Testis (tissue), 3 donors: ENCODE results near the gene PROSER3. TPM values are rescaled to one million over a fixed set of nuclear protein-coding genes. Genes with fewer than 3 reads are reported as not detected.

ENCODE experiments used
- DNase-seq: peaks from one replicate; pipeline ENCODE4 v3.0.0-alpha.2; 2019
- H3K27ac ChIP-seq, 2 donors: fragments of 200-600 bp; sonication (generic); one replicate each; pipeline ENCODE4 v1.5.1; 2019
- H3K27me3 ChIP-seq: fragments of 200-600 bp; sonication (generic); one replicate; pipeline ENCODE4 v1.5.1; 2019
- H3K36me3 ChIP-seq: fragments of 200-600 bp; sonication (generic); one replicate; pipeline ENCODE4 v1.5.1; 2017; ENCODE audit warnings: low read depth; ENCODE audit errors: missing control alignments
- H3K4me1 ChIP-seq: fragments of 200-600 bp; sonication (generic); one replicate; pipeline ENCODE4 v1.5.1; 2019
- H3K4me3 ChIP-seq, 2 donors: fragments of 200-600 bp; sonication (generic); one replicate each; pipeline ENCODE4 v1.5.1; 2017 to 2019
- H3K9me3 ChIP-seq: fragments of 200-600 bp; sonication (generic); one replicate; pipeline ENCODE4 v1.5.1; 2017
- POLR2A ChIP-seq: fragments of 450-650 bp; IDR thresholded peaks from one replicate; pipeline ENCODE4 v1.6.1; 2017; ENCODE audit warnings: antibody characterized with exemption, mild to moderate bottlenecking, moderate library complexity
- WGBS, 2 donors: methylation state at CpG; one replicate each; pipeline ENCODE4 v1.1.5; 2018; 5-methylcytosine and 5-hydroxymethylcytosine counted together
- intact Hi-C: fragments of 100-400 bp; cut with DNase I; formaldehyde crosslinking; loops from one replicate; pipeline ENCODE4 v1.15.1; 2023; ENCODE audit warnings: low total_unique reads
- polyA plus RNA-seq: library from polyadenylated mRNA; stranded (reverse); fragments of 350-450 nt; fragmentation: Illumina TruSeq; extraction: RNeasy Lipid Tissue Mini Kit (QIAGEN cat#74804); gene quantifications from one replicate; pipeline ENCODE4 v1.2.3, GENCODE V29; 2014; ENCODE audit warnings: low read depth, low replicate concordance; ENCODE audit not compliant: insufficient read depth
- total RNA-seq, 2 donors: library from RNA; depleted of rRNA; stranded (reverse); fragments of >200 nt; gene quantifications; one replicate each; pipeline ENCODE4 v1.2.3, GENCODE V29; 2016
- TF ChIP-seq, protein P1 (sequence below), 3 experiments: fragments of 450-650 bp in 2 of 3; fragments of 200-600 bp in 1 of 3; sonication (generic) in 1 of 3; IDR thresholded peaks; one replicate each; pipeline ENCODE4 v1.5.1; 2016 to 2019; ENCODE audit warnings: antibody characterized with exemption in 3 of 3, mild to moderate bottlenecking in 2 of 3, moderate library complexity in 1 of 3

PROSER3 gene
- total and polyA plus RNA-seq, 3 donors from 2014 or later, result 48.3 to 75.9 (median 72.0) TPM

DNA sequence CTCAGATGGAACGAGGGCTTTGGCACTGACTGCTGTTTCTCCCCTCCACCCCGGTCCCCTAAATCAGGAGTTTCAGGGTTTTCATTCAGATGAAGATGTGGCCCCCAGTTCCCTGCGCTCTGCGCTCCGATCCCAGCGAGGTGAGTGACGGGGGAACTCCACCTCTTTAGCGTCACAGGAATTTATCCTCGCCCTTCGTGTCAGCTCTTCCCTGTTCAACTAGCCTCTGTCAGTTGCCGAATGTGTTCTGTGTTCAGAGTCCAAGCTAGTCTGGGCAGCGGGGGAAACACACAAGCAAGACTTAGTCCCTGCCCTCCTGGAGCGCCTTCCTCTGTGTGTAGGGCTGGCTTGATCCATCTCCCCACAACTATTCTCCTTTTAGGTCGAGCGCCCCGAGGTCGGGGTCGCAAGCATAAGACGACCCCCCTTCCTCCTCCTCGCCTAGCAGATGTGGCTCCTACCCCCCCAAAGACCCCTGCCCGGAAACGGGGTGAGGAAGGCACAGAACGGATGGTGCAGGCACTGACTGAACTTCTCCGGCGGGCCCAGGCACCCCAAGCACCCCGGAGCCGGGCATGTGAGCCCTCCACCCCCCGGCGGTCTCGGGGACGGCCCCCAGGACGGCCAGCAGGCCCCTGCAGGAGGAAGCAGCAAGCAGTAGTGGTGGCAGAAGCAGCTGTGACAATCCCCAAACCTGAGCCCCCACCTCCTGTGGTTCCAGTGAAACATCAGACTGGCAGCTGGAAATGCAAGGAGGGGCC is 38.4 kb upstream of the PROSER3 start:
- H3K27ac ChIP-seq, result peak overlapping the region in 1 of 2 donors; percentile 91
- TF ChIP-seq, protein P1, sequence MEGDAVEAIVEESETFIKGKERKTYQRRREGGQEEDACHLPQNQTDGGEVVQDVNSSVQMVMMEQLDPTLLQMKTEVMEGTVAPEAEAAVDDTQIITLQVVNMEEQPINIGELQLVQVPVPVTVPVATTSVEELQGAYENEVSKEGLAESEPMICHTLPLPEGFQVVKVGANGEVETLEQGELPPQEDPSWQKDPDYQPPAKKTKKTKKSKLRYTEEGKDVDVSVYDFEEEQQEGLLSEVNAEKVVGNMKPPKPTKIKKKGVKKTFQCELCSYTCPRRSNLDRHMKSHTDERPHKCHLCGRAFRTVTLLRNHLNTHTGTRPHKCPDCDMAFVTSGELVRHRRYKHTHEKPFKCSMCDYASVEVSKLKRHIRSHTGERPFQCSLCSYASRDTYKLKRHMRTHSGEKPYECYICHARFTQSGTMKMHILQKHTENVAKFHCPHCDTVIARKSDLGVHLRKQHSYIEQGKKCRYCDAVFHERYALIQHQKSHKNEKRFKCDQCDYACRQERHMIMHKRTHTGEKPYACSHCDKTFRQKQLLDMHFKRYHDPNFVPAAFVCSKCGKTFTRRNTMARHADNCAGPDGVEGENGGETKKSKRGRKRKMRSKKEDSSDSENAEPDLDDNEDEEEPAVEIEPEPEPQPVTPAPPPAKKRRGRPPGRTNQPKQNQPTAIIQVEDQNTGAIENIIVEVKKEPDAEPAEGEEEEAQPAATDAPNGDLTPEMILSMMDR (IDR thresholded peaks at IDR 0.05), result no peak
- no peak for TF ChIP-seq POLR2A
- H3K9me3 ChIP-seq, result no peaks in the 10 kb centered on the region
- no peaks in the 10 kb centered on the region for H3K27me3 ChIP-seq
- H3K4me1 ChIP-seq, result peaks cover 25% of the 10 kb centered on the region
- no peak for DNase-seq
- no peak overlapping the region for H3K4me3 ChIP-seq
- intact Hi-C loops, result loop anchor here (10.0 kb wide), 1 partner anchor 175 kb away; the partner anchor contains the start of gene TMEM147
- no peaks in the 10 kb centered on the region for H3K36me3 ChIP-seq
- WGBS, 2 donors, result 59 to 71% methylated on average over 28 to 32 of the region's 32 CpGs

DNA sequence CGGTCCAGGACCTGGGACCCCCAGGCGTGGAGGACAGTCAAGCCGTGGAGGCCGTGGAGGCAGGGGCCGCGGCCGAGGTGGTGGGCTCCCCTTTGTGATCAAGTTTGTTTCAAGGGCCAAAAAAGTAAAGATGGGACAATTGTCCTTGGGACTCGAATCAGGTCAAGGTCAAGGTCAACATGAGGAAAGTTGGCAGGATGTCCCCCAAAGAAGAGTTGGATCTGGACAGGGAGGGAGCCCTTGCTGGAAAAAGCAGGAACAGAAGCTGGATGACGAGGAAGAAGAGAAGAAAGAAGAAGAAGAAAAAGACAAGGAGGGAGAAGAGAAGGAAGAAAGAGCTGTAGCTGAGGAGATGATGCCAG is 37.8 kb upstream of the PROSER3 start:
- Histone ChIP-seq H3K4me3 (no peak overlapping the region), H3K4me1 (peaks cover 25% of the 10 kb centered on the region), H3K27ac (no peak overlapping the region), H3K27me3 (no peaks in the 10 kb centered on the region), H3K9me3 (no peaks in the 10 kb centered on the region), H3K36me3 (no peaks in the 10 kb centered on the region)
- DNase-seq, result no peak
- WGBS, 2 donors, result 76 to 78% methylated on average over 9 of the region's 9 CpGs
- intact Hi-C loops, result no loop called here
- TF ChIP-seq, protein P1 (IDR thresholded peaks at IDR 0.05), result no peak
- TF ChIP-seq POLR2A, result no peak

DNA sequence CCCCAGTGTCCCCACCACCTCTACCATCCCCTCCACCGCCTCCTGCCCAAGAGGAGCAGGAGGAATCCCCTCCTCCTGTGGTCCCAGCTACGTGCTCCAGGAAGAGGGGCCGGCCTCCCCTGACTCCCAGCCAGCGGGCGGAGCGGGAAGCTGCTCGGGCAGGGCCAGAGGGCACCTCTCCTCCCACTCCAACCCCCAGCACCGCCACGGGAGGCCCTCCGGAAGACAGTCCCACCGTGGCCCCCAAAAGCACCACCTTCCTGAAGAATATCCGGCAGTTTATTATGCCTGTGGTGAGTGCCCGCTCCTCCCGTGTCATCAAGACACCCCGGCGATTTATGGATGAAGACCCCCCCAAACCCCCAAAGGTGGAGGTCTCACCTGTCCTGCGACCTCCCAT is 37.3 kb upstream of the PROSER3 start:
- H3K4me3 ChIP-seq, result no peak overlapping the region
- intact Hi-C loops, result no loop called here
- no peaks in the 10 kb centered on the region for H3K27me3 ChIP-seq
- peaks cover 22% of the 10 kb centered on the region for H3K4me1 ChIP-seq
- 78 to 93% methylated on average over 8 to 17 of the region's 17 CpGs for WGBS, 2 donors
- DNase-seq, result no peak
- no peaks in the 10 kb centered on the region for H3K36me3 ChIP-seq
- no peaks in the 10 kb centered on the region for H3K9me3 ChIP-seq
- no peak overlapping the region for H3K27ac ChIP-seq
- no peak for TF ChIP-seq POLR2A
- TF ChIP-seq, protein P1 (IDR thresholded peaks at IDR 0.05), result no peak

DNA sequence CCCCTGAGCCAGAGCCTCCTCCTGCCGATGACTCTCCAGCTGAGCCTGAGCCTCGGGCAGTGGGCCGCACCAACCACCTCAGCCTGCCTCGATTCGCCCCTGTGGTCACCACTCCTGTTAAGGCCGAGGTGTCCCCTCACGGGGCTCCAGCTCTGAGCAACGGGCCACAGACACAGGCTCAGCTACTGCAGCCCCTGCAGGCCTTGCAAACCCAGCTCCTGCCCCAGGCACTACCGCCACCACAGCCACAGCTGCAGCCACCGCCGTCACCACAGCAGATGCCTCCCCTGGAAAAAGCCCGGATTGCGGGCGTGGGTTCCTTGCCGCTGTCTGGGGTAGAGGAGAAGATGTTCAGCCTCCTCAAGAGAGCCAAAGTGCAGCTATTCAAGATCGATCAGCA is 36.6 kb upstream of the PROSER3 start:
- WGBS, 2 donors, result 86 to 93% methylated on average over 6 to 16 of the region's 16 CpGs
- TF ChIP-seq POLR2A, result no peak
- TF ChIP-seq, protein P1 (IDR thresholded peaks at IDR 0.05), result no peak
- Histone ChIP-seq H3K4me3 (no peak overlapping the region), H3K27ac (no peak overlapping the region), H3K27me3 (no peaks in the 10 kb centered on the region), H3K4me1 (peaks cover 15% of the 10 kb centered on the region), H3K36me3 (no peaks in the 10 kb centered on the region), H3K9me3 (no peaks in the 10 kb centered on the region)
- DNase-seq, result no peak
- intact Hi-C loops, result no loop called here

DNA sequence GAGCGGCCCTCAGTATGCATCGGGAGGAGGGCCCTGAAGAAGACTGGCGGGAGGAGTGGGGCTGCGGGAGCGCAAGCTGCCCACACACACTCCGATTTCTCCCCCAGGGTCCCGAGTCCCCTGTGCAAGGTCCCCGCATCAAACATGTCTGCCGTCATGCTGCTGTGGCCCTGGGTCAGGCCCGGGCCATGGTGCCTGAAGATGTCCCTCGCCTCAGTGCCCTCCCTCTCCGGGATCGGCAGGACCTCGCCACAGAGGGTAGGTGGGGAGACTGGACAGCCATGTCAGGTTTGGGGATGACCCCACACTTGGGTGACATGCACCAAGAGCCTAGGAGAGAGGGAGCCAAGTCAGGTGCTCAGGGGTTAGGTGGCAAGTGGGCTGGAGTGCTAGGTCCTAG is 35.5 kb upstream of the PROSER3 start:
- intact Hi-C loops, result no loop called here
- H3K4me1 ChIP-seq, result peaks cover 15% of the 10 kb centered on the region
- no peaks in the 10 kb centered on the region for H3K9me3 ChIP-seq
- no peaks in the 10 kb centered on the region for H3K36me3 ChIP-seq
- H3K27me3 ChIP-seq, result no peaks in the 10 kb centered on the region
- TF ChIP-seq POLR2A, result no peak
- TF ChIP-seq, protein P1 (IDR thresholded peaks at IDR 0.05), result no peak
- no peak for DNase-seq
- 93 to 97% methylated on average over 13 to 14 of the region's 14 CpGs for WGBS, 2 donors
- no peak overlapping the region for H3K27ac ChIP-seq
- H3K4me3 ChIP-seq, result no peak overlapping the region
